ENCODE results near the gene CRIP3. TPM values are rescaled to one million over a fixed set of nuclear protein-coding genes. Genes with fewer than 3 reads are reported as not detected.

Gene CRIP3
- total RNA-seq, 1 experiment from 2014 or later: 16.9 TPM

GRCh38 chr6:43304882-43305281 lies 3.7 kb downstream of the CRIP3 start:
- Histone ChIP-seq H3K18ac (ENCODE audit: insufficient read length, low read depth, low read length) (no peak overlapping the region), H2BK20ac (ENCODE audit: low read depth, low read length, poor library complexity, severe bottlenecking) (no peak overlapping the region), H3K23ac (ENCODE audit: insufficient read length, low read depth, low read length) (no peak overlapping the region), H2AFZ (ENCODE audit: low read length) (no peak overlapping the region), H3K79me1 (ENCODE audit: insufficient read depth, low read depth, low read length, poor library complexity, severe bottlenecking) (no peaks in the 10 kb centered on the region), H3K56ac (ENCODE audit: insufficient read length, low read depth, low read length) (no peak overlapping the region), H3T11ph (ENCODE audit: low read length) (no peak overlapping the region), H4K20me1 (ENCODE audit: control insufficient read depth, insufficient read depth, insufficient read length) (no peaks in the 10 kb centered on the region), H2AK5ac (ENCODE audit: insufficient read length, low read length) (no peak overlapping the region), H2BK5ac (ENCODE audit: insufficient read length, low read length) (no peak overlapping the region), H4K5ac (ENCODE audit: insufficient read length, low read depth, low read length) (no peak overlapping the region), H3K9ac (ENCODE audit: extremely low read depth, insufficient read length, low read length) (no peak overlapping the region), H3K27me3 (ENCODE audit: insufficient read depth, low read length) (no peaks in the 10 kb centered on the region), H3K14ac (ENCODE audit: insufficient read depth, low read length) (no peak overlapping the region), H3K4me1 (ENCODE audit: insufficient read depth, low read length) (no peaks in the 10 kb centered on the region; the same call in 1 of the 2 replicates), H3K23me2 (ENCODE audit: insufficient read length, low read depth, low read length, poor library complexity, severe bottlenecking) (peaks cover 10% of the 10 kb centered on the region), H4K91ac (ENCODE audit: insufficient read length, low read depth, low read length) (no peak overlapping the region), H2BK15ac (ENCODE audit: low read depth, low read length) (no peak overlapping the region), H4K8ac (replicated peaks; ENCODE audit: insufficient read length, low read depth, low read length) (no peak overlapping the region), H3K27ac (ENCODE audit: insufficient read length, low read depth, low read length) (no peak overlapping the region), H2BK12ac (ENCODE audit: insufficient read length, low read depth, low read length) (no peak overlapping the region), H2BK120ac (ENCODE audit: low read depth, low read length, poor library complexity, severe bottlenecking) (no peak overlapping the region), H3K9me3 (ENCODE audit: control insufficient read depth, low read depth, low read length) (no peaks in the 10 kb centered on the region), H3K4me2 (ENCODE audit: insufficient read depth, insufficient read length, low read length) (no peak overlapping the region), H3K79me2 (ENCODE audit: insufficient read depth, low read length) (no peaks in the 10 kb centered on the region; the same call in 1 of the 2 replicates), H3K4ac (ENCODE audit: low read depth, low read length) (no peak overlapping the region)
- no peak for TF ChIP-seq CTCF (conservative IDR thresholded peaks at IDR 0.05)
- WGBS (ENCODE audit: extremely low coverage, insufficient read length, low lambda C conversion rate): no CpG with 5 or more reads among the region's 2 CpGs
- H3K4me3 Mint-ChIP-seq: no peak overlapping the region
- DNase-seq: no peak
- peaks cover 0 to 18% (median 4%) of the 10 kb centered on the region in 3 experiments; a peak in 5 of 7 replicates for H3K36me3 Mint-ChIP-seq (ENCODE audit: insufficient read depth in 1 of 3, low read depth in 3 of 3)
- peaks cover 20 to 30% of the 10 kb centered on the region in 2 experiments for H3K4me1 Mint-ChIP-seq
- H3K27ac Mint-ChIP-seq: no peak overlapping the region
- H3K27me3 Mint-ChIP-seq (ENCODE audit: low read depth): peaks cover 6% of the 10 kb centered on the region
- H3K9me3 Mint-ChIP-seq: no peaks in the 10 kb centered on the region

Measured in H9 (cell line).